Activated CD8-positive, alpha-beta memory T cell treated with anti-CD3 and anti-CD28 coated beads for 24 hours (primary cell): ENCODE results near the gene NCAM1.

ENCODE experiments used
- DNase-seq: peaks from one replicate; pipeline ENCODE4 v3.0.0-alpha.2; 2020

The NCAM1 gene

DNA sequence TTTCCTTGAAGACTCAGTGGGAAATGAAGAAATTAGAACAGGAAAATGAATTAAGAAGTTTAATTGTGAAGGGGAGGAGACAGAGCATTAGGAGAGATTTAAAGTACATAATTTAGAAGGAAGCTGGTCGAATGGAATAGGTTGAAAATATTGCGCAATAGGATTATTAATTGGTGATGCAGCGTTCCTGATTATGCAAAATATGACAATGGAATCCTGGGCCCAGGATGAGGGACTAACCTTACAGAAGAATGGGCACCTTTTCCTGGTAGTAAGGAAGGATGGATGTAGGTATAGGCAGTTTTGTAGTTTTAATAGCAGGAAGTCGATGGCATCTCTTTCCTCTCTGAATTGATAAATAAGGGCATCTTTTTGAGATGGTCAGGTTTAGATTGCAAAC, 360.9 kb downstream of the NCAM1 start:
- DNase-seq = no peak

DNA sequence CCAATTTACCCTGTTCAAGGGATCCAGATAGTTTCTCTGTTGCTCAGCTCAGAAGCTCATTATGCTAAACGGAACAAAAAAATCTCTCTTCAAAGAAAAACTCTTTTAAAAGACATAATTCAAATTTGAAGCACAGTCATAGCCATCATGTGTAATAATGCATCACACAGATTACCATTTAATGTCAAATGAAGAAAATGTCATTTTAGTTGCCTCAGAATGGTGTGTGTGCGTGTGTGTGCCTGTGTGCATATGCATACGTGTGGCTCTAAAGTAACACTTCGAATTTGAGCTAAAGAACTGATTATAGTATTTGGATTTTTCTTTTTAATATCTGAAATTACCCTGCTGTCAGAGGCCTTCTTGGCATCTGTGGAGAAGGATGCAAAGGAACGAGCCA, 363.0 kb downstream of the NCAM1 start:
- DNase-seq = no peak
